GM21528 (cell line): ENCODE measurements around the gene ARHGAP10.

ENCODE experiments used
- ATAC-seq: cut with Tn5 transposase; IDR thresholded peaks from one replicate; pipeline ENCODE4 v1.9.1; 2021; ENCODE audit warnings: mild to moderate bottlenecking, moderate library complexity; ENCODE audit not compliant: unreplicated experiment, low FRiP score

ARHGAP10 gene

DNA sequence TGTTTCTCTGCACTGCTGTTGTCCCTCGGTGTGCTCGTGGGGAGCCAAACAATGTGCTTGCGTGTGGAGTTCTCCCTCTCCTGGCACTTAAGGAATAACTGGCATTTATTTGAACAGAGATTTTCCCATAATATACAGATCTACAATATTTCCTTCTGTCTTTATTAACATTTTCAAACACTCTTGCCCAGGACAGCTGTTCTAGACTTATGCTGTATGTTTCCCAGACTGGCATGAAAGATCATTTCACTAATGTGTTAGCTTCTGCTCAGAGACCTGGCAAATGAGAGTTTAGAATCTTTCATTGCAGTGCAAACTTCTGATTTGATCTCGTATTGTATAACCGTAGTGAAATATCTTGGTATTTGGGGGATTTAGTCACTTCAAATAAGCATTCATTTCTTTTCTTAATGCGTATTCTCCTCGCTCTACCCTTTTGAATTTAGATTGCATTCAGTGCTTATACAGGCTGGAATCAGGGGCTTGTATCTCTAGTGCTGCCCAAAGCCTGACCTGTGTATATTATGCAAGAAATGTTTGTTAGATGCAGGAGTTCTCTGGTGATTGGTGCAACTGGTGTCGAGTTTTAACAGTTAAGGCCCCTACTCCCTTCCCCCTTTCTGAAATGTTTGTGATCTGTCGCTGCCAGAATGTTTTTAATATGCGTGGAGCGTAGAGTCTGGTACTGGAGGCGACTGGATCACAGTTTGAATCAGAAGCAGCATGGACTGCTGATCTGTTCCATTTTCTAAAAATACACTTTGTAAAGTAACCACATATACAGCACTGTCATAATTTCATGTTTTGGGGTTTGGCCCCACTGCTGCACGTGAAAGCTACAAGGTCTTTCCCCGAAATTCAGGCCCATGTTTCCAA, 326.3 kb downstream of the ARHGAP10 start:
- ATAC-seq, result no peak

DNA sequence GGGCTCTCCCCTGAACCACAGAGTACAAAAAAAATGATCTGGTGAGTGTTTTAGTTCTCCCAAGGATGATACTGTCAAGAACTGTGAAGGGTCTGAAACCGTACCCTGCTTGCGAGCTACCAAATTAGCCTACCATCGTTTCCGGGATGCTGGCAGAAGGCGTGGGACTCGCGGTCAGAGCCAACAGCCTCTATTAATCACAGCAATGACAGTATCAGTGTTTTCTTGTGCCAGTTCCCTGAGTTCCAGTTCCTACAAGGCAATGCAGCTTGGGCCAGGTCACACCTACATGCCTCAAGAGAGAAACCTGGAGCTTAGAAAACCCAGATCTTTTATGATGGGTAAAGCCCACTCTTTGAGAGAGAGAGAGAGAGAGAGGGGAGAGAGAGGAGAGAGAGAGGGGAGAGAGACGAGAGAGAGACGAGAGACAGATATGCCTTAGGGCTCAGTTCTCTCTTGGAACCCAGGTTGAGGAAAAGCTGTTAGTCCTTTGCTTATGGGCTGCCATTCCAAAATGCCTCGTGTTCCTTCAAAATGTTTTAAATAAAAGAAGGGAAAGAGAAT, 327.8 kb downstream of the ARHGAP10 start:
- ATAC-seq, result no peak

DNA sequence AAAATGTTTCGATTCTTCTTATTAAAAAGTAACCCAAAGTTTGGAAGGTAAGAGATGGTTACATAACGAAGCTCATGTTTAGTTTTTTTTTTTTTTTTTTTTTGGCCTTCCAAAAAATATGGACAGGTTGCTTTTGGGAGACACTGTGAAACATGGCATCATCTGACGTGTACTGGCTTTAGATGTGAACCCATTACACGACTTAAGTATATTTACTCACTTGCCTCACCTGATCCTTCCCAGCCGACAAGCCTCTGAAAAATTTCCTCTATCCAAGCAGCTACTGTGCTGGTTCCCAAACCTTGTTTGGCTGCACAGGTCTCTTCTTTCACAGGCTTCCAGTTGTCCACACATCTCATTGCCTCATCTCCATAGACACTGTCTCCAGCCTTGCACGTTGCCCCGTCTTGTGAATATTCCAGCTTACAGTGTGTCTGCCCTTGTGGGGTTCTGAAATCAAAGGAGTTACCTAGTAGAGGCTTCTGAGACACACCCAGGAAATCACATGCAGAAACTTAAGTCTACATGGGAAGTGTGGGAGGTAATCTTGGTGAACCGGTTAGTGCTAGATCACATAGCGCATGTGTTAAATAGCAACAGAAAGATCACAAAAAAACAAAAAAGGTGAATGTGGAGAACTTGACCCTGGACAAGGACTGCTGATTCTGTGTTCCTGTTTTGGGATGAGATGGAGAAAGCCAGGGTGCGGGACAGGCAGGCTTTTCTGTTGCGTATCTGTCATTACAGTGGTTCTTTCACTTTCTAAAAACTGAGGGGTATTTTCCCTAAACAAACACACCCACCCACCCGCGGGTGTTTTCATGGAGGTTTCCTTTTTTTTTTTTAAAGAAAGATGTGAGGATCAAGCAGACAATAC, 328.6 kb downstream of the ARHGAP10 start:
- ATAC-seq, result no peak

DNA sequence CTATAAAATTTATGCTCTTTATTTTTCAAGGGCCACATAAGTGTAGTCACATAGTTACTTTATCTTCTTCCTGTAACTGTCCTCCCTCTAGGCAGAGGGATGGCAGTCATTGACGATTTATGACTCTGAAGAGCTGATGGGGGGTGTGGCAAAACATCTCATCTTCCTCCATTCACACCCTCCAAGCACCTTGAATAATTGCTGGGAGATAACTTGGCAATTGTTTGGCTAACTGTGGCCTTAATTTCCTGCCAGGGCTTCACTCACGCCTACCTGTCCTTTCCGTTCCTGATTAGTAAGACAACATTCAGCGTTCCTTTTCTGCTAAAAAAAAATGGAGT, 329.2 kb downstream of the ARHGAP10 start:
- ATAC-seq, result no peak

DNA sequence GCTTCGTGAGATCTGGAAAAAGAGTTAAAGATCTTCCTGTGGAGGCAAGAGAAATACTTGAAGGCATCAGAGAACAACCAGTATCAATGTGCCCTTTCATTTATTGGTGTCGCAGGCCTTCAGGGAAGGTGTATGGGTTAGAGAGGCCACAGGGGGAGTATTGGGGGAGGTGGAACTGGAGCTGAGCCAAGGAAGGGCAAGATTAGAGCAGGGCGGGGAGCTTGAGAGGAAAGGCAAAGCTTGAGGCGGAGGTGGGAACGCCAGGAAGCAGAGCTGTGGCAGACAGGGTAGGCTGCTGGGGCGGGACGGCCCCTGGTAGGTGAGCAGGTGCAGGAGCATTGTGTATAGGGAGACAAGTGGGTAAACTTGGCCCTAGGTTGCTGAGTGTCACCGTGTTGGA, 329.9 kb downstream of the ARHGAP10 start:
- ATAC-seq, result no peak

DNA sequence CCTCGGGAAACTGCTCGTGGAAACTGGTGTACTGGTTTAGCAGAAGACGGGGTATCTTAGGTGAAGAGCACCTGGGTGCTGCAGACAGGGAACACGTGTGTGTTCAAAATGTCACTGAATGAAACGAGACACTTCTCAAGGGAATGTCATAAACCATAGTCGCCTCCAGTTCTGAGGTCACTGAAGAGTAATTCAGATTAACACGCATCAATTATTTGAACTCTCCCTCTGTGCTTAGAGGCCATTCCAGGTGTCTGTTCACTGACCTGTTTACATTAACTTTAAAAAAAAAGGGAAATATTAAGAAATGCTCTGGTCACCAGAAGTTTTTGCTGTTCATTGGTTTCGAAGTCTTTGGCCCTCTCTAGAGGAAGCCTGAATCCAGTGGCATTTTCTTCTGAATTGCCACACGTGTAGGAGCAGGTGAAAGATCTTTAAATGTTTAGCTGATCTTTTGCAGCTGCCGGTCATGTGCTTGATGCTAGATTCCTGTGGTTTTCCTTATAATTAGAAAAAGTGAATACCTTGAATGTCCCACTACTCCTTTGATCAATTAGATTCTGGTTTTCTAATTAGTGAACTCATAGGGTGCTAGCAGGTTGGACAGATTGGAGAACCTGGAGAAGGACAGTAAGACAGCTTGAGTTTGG, 330.5 kb downstream of the ARHGAP10 start:
- no peak for ATAC-seq

DNA sequence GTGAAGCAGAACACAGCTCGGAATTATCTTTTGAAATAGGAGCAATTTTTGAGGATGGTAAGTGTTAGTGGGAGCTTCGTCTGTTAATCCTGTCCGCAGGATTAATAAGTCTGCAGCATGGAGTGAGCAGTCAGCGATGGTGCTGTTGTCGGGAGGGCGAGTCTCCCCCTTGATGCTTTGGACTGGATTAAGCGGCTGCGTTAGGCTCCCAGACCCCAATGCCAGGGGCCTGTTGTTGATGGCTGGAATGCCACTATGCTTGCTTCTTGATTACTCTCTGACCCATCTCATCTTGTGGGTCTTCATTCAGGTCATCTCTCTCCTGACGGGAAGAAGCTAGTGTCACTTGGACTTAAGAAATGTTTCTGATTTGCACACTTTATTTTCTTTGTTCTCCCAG, 332.6 kb downstream of the ARHGAP10 start:
- no peak for ATAC-seq

DNA sequence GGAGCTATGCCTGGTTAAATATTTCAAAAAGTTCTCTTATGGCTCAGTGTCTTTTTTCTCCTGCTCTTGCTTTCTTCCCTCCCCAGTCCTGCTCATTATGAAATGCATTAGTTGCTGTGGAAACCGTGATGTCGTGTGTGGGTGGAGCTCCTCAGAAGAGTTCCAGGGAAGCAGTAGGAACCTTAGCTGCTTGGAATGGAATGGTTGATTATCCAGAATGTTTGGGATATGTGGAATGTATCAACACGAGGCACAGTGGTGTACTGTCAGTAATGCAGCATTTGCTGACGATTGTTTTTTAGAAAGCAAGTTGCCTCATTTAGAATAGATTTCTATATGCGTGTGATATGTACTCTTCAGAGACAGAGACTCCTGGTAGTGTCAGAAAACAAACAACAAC, 333.2 kb downstream of the ARHGAP10 start:
- ATAC-seq, result no peak

DNA sequence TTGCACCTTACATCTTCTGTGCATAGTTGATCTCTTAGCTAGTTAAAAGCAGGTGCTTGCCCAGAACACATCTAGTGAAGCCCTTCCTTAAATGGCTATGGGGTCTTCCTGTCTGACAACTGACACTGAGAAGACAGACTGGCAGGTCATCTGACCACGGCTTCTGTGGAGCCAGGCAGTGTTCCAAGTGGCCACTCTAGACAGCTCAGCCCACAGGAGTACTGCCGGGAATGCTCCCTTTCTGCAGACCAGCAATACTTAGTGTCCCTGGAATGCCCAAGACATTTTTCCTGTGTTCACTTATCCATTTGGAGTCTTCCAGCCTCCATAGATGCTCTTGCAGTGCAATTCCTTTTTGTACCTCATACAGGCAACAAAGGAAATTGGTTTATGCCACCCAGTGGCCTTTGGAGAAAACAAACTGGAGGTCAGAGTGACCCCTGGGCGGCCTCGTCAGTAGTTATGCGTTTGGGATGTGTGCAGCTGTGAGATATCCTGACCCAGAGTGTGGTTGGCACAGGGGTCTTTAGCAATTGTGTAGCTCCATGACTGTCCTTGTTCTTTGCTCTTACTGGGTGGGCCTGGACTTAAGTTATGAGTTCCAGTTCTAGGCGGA, 335.5 kb downstream of the ARHGAP10 start:
- ATAC-seq, result no peak

DNA sequence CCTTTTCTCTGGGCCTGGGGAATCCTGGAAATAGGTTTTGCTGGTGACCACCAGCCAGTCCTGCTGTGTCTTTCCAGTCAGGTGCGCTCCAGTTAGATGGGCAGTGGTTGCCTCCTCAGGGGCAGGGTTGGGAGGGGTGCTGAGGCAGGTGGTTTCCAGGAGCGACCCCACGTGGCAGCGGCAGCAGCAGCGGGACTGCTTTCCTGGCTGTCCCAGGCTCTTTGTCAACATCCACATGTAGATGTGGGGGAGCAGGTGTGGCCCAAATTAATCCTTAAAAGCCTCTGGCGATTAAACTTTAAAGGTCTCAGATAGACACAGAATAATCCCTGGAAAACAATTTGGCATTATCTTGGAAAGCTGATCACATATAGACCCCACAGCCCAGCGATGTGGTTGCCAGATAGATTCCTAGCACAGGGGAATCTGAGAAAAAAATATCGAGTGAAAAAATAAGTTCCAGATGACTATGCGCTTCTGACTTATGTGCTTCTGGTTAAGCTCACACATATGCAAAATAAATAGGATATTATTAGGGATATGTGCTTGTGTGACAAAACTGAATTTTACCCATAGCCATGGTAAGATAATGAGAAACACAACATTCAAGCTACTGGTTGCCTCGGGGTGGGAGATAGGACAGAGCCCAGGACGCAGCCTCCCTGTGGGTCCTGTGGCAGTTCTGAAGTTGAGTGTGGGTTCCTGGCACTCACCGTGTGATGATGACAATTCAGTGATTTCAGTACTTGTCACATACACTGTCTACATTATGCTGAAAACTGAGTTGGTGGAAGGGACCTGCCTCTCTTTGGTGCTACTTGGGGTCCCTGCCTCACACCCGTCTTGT, 336.4 kb downstream of the ARHGAP10 start:
- no peak for ATAC-seq

DNA sequence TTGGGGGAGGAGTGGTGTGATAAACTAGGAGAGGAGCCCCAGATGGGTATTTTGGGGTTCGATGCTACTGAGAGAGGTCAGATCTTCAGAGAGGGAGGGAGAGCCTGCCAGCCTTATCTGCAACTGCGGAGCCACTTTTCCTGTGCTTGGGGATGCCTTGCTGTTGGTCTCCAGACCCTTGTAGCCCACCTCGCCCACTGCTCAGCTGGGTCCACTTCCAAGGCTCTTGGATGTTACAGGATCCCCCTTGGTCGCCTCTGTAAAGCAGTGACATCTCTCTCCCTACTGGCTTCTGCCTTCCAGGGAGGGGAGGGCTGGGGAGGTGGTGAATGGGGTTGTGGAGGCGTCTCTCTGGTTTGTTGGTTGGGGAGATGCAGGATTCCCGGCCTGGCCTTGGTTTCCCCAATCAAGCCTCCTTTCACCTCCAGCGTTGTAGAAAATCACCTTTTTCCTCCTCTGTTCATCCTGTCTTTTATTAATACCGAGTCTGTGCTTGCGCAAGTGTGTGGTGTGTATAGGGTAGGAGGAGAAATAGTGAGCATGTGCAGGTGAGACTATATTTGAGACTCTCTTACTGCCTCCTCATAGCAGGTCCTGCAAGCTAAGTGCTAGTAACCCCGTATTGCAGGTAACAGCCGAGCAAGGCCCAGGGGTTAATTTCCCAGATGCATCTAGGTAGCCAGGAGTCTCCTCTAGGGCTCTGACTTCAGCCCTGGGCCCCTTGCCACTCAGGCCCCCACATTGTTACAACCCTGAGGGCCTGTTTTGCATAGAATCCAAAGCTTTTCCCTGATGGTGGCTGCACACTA, 337.4 kb downstream of the ARHGAP10 start:
- no peak for ATAC-seq

DNA sequence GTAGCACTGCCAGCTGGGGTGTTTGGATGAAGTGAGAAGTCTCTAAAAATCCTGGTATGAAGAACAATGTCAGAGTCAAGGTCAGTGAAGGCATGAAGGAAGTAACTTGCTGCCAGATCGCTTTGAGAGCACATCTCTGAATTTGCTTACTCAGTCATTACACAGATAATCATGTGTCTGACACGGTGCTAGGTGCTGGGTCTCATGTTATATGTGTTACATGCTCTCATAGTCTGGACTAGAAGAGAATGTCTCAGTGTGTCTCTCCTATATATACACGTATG, 337.9 kb downstream of the ARHGAP10 start:
- ATAC-seq, result no peak

DNA sequence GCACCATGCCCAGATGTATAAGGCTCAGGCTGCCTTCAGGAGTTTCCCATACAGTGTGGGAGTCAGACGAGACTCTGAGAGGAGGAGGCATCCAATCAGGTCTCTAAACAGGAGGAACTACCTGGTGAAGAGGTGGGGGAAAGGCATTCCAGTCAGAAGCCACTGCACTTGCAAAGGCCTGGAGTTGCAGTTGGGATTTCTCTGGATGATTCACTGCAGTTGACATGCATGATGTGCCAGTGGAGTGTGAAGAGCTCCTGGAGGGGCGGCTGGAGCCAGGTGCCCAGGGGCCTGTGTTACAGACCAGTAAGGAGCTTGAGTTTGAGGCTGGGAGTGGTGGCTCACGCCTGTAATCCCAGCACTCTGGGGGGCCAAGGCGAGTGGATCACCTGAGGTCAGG, 339.1 kb downstream of the ARHGAP10 start:
- no peak for ATAC-seq

DNA sequence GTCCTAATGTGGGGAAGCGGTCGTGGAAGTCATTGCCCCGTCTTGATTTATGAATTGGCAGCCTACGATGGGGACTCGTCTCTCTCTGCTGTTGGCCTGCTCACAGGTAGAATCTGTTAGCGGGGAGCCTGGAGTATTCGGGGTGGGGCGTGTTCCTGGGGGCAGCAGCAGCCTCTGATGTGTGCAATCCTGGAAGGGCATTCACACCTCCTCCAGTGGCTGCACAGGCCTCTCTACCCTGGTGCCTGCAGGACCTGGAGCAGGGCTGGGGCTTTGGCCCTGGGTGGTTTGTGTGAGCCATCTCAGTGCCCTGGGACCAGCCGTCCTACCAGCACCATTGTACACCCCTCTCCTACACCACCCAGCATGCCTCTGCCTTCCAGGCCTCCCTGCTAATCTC, 340.9 kb downstream of the ARHGAP10 start:
- no peak for ATAC-seq

DNA sequence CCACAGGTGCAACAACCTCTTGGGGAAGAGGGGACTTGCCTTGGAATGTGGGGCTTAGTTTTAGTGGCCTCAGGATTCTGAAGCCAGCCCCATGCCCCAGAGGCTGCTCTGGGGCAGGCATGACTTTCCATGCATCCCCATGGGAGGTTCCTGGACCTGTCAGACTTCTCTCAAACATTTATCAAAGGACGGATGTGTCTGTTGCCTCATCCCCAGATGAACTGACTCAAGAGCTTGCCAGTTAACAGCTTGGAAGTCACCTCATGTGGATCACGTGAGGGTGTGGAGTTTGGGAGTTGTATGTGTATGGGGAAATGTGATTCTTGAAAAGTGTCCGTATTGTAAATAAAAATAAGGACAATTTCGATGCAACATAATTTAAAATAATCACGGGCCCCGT, 341.5 kb downstream of the ARHGAP10 start:
- ATAC-seq, result no peak

DNA sequence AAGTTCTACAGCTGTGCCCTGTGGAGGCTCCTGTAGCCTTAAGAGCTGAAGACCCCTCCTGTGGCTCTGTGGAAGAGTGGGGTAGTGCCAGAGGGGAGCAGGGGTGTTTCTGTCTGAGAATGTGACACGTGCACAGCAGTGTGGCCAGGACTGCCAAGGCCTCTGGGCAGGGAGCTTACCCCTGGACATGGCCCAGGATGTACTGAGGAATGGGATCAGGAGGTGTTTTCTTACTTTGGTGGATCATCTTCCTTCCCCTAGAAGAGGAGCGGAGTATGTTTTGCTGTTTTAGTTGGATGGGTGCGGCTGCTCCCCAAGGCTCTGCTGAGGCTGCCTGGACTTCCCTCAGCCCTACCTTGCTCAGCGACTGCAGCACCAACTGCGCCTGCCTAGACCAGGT, 342.6 kb downstream of the ARHGAP10 start:
- no peak for ATAC-seq

DNA sequence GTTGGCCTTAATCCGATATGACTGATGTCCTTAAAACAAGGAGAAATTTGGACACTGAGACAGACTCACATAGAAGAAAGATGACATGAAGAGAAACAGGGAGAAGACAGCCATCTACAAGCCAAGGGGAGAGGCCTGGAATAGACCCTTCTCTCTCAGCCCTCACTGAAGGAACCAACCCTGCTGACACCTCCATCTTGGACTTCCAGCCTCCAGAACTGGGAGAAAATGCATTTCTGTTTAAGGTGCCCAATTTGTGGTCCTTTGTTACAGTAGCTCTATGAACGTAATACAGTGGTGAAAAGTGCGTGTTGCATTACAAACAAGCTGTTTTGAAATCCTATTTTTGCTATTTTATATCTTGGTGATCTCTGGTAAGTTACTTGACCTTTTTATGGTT, 343.6 kb downstream of the ARHGAP10 start:
- no peak for ATAC-seq

DNA sequence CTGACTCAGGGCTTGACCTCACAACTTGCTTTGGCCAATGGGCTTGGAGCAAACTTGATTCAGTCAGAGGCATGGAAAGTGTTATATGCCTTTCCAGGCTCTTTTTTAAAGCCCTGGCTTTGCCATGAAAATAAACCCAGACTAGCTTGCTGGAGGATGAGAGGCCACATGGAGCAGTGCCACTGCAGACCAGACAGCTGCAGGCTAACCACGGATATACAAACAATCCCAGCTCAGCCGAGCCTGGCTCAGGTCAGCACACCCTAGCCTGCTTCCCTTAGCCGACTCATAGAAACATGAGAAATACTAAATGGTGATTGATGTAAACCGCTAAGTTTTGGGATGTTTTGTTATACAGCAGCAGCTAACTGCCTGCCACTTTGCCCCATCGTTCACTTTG, 345.1 kb downstream of the ARHGAP10 start:
- ATAC-seq, result no peak

DNA sequence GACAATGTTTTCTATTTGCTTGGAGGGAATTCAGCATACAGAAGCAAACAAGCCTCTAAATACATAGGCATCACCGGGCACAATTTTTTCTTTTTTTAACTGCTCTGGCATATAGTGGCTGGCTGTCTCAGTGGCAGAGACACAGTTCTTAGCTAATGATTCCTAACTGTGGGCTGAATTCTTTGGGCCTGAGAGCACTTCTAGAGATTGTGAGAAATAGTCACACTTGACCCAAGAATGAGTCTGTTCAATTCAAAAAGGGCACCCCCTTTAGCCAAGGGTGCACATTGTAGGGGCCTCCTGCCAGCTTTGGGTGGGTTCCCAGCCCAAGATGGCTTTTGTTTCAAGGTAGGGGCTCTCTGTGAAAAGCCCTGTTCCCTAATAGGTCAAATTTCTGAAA, 345.7 kb downstream of the ARHGAP10 start:
- no peak for ATAC-seq
